HG02970 (cell line): ENCODE results near the gene EDIL3.
"Not testable (repeated sequence)": the region's sequence is repeated elsewhere in the genome, so short reads cannot be mapped to it uniquely, and the experiment has no call there.

Source experiments
- ATAC-seq: cut with Tn5 transposase; IDR thresholded peaks from one replicate; pipeline ENCODE4 v1.9.1; 2021; ENCODE audit warnings: mild to moderate bottlenecking, moderate library complexity, moderate number of reproducible peaks; ENCODE audit not compliant: unreplicated experiment, low FRiP score

Gene EDIL3

GRCh38 chr5:84091127-84091799, 293.4 kb downstream of the EDIL3 start:
- no peak for ATAC-seq

GRCh38 chr5:84088996-84089395, 295.7 kb downstream of the EDIL3 start:
- no peak for ATAC-seq

- no peak for ATAC-seq
These were observed 298.2 kb downstream of the EDIL3 start for GRCh38 chr5:84086511-84086910.

GRCh38 chr5:84085387-84086041, 299.2 kb downstream of the EDIL3 start:
- ATAC-seq, result no peak

GRCh38 chr5:84080908-84081307, 303.8 kb downstream of the EDIL3 start:
- no peak for ATAC-seq

GRCh38 chr5:84072339-84072738, 312.3 kb downstream of the EDIL3 start:
- ATAC-seq, result no peak

GRCh38 chr5:84069608-84070179, 315.0 kb downstream of the EDIL3 start:
- ATAC-seq, result no peak

- no peak for ATAC-seq
These were observed 321.6 kb downstream of the EDIL3 start for GRCh38 chr5:84063041-84063440.

GRCh38 chr5:84059672-84060071, 325.0 kb downstream of the EDIL3 start:
- no peak for ATAC-seq

- no peak for ATAC-seq
These were observed 326.1 kb downstream of the EDIL3 start for GRCh38 chr5:84058561-84058960.

GRCh38 chr5:84057211-84057610, 327.5 kb downstream of the EDIL3 start:
- ATAC-seq, result no peak

GRCh38 chr5:84045964-84046363, 338.7 kb downstream of the EDIL3 start:
- no peak for ATAC-seq

- no peak for ATAC-seq
These were observed 347.8 kb downstream of the EDIL3 start for GRCh38 chr5:84036842-84037241.

- ATAC-seq, result no peak
These were observed 352.4 kb downstream of the EDIL3 start for GRCh38 chr5:84032324-84032723.

- ATAC-seq, result no peak
These were observed 356.6 kb downstream of the EDIL3 start for GRCh38 chr5:84028093-84028492.

GRCh38 chr5:84018521-84018920, 366.2 kb downstream of the EDIL3 start:
- ATAC-seq, result not testable (repeated sequence)

- ATAC-seq, result no peak
These were observed 367.0 kb downstream of the EDIL3 start for GRCh38 chr5:84017523-84018172.

- ATAC-seq, result no peak
These were observed 368.6 kb downstream of the EDIL3 start for GRCh38 chr5:84016085-84016484.

- no peak for ATAC-seq
These were observed 369.7 kb downstream of the EDIL3 start for GRCh38 chr5:84014966-84015365.

GRCh38 chr5:83993803-83994202, 390.9 kb downstream of the EDIL3 start:
- no peak for ATAC-seq

GRCh38 chr5:83991566-83992224, 393.0 kb downstream of the EDIL3 start:
- ATAC-seq, result no peak
